HTERT RPE-1 (cell line): ENCODE data around the gene SLC43A2.

Experiments used
- in situ Hi-C: fragments of 300-500 bp; cut with MboI; formaldehyde crosslinking; loops from 4 replicates; pipeline ENCODE4 v1.14.3; 2020; ENCODE audit warnings: low sequenced_read_pairs

The SLC43A2 gene

GRCh38 chr17:1644493-1645206 lies 16.0 kb upstream of the SLC43A2 start:
- in situ Hi-C loops, result no loop called here

GRCh38 chr17:1643999-1644492 lies 15.4 kb upstream of the SLC43A2 start:
- in situ Hi-C loops, result no loop called here

GRCh38 chr17:1643293-1643998 lies 14.8 kb upstream of the SLC43A2 start:
- in situ Hi-C loops, result no loop called here

GRCh38 chr17:1641065-1641403 lies 12.4 kb upstream of the SLC43A2 start:
- in situ Hi-C loops, result no loop called here

- in situ Hi-C loops, result no loop called here
Measured at GRCh38 chr17:1640329-1641064, 11.9 kb upstream of the SLC43A2 start.

GRCh38 chr17:1639549-1640180 lies 11.0 kb upstream of the SLC43A2 start:
- in situ Hi-C loops, result no loop called here

- in situ Hi-C loops, result no loop called here
Measured at GRCh38 chr17:1638624-1639300, 10.1 kb upstream of the SLC43A2 start.

GRCh38 chr17:1638171-1638590 lies 9.5 kb upstream of the SLC43A2 start:
- in situ Hi-C loops, result no loop called here

GRCh38 chr17:1636732-1637285 lies 8.2 kb upstream of the SLC43A2 start:
- in situ Hi-C loops, result no loop called here

GRCh38 chr17:1635675-1636465 lies 7.2 kb upstream of the SLC43A2 start:
- in situ Hi-C loops, result no loop called here

GRCh38 chr17:1634841-1635650 lies 6.4 kb upstream of the SLC43A2 start:
- in situ Hi-C loops, result no loop called here

GRCh38 chr17:1630662-1631061 lies 2.0 kb upstream of the SLC43A2 start:
- in situ Hi-C loops, result no loop called here

GRCh38 chr17:1629504-1630310 lies 1.1 kb upstream of the SLC43A2 start:
- in situ Hi-C loops, result no loop called here

GRCh38 chr17:1628856-1629503 lies 346 bp upstream of the SLC43A2 start:
- in situ Hi-C loops, result no loop called here

GRCh38 chr17:1627182-1627981 lies 1.3 kb downstream of the SLC43A2 start:
- in situ Hi-C loops, result no loop called here

- in situ Hi-C loops, result no loop called here
Measured at GRCh38 chr17:1626333-1626732, 2.3 kb downstream of the SLC43A2 start.

GRCh38 chr17:1625581-1625980 lies 3.1 kb downstream of the SLC43A2 start:
- in situ Hi-C loops, result no loop called here
